CD4-positive, alpha-beta T cell treated with Interferon alpha-2 for 1 hour (primary cell): Measurements from ENCODE around the gene CACNB2.

Source experiments
- DNase-seq, 2 donors: peaks; one replicate each; pipeline ENCODE4 v3.0.0-alpha.2; 2020 to 2022

The CACNB2 gene

DNA sequence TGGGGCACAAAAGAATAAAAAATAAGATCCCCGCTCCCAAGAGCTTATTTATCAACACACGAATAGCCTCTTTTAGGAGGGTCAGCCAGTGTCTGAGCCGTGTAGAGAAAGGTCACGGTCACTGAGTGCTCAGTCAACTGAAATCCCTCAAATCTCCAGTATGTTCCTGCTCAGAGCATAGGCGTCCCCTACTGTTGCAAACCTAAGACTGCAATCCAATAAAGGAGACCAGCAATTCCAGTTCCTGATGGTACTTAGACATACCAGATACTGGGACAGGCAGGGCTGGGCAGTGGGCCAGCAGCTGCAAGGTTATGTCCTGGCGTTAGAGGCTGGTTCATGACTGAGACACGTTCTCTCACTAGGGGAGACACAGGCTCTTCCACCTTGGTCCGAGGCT lies 93.6 kb downstream of the CACNB2 start:
- DNase-seq, result no peak

DNA sequence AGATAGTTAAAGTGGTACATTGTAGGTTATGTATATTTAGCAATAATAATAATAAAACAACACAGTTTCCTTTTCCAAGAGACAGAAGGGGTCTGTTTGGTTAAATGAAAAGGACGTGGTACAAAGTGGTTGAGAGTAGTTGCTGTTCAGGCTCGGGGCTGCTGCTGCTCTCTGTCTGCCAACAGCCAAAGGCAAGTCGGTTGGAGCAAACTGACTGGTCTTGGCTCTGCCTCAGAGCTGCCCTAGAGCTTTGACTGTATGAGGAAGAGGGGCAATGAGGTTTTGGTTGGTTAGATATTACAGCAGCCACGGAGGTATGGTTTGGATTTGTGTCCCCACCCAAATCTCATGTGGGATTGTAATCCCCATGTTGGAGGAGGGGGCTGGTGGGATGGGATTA lies 95.3 kb downstream of the CACNB2 start:
- no peak for DNase-seq

DNA sequence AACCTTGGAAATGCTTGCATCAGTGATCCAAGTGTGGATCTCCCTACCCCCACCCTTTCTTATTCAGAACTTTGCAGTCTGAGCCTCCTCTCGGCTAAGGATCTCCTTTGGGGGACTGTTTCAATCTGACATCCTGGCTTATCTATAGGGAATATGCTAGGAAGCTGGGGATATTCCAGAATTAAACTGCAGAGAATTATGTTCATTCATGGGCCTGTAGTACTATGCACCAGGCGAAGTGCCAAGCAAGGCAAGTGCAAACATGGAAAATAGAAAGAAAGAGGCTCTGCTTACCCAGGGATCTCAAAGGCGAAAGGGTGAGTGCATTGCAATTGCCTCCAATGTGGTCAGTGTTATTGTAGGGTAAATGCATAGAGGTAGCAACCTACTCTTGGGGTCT lies 96.5 kb downstream of the CACNB2 start:
- no peak for DNase-seq

GRCh38 chr10:18238870-18239485 lies 98.8 kb downstream of the CACNB2 start:
- DNase-seq, result peak in 1 of 2 donors; percentile 14

- no peak for DNase-seq
These were observed 100.1 kb downstream of the CACNB2 start for GRCh38 chr10:18240185-18240882.

- DNase-seq, result no peak
These were observed 106.7 kb downstream of the CACNB2 start for GRCh38 chr10:18246967-18247366.

GRCh38 chr10:18252086-18252485 lies 111.9 kb downstream of the CACNB2 start:
- DNase-seq, result no peak

DNA sequence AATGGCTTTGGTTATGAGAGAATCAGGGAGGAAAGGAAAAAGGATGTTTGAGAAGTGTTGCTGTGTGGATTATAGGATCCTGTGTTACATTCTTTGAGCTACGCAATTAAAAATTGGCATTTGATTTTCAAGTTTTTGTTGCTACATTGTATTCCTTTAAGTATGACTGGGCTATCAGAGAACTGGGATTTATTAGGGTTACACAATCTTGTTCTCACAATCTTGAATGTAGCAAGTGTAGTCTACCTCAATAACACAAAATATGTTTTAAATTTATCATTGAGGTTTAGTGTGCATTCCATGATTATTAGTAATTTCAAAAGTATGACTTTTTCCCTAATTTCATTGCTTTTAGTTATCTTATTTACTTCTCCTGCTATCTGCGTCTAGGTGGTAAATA lies 113.9 kb downstream of the CACNB2 start:
- no peak for DNase-seq

- no peak for DNase-seq
These were observed 114.5 kb downstream of the CACNB2 start for GRCh38 chr10:18254692-18255091.

DNA sequence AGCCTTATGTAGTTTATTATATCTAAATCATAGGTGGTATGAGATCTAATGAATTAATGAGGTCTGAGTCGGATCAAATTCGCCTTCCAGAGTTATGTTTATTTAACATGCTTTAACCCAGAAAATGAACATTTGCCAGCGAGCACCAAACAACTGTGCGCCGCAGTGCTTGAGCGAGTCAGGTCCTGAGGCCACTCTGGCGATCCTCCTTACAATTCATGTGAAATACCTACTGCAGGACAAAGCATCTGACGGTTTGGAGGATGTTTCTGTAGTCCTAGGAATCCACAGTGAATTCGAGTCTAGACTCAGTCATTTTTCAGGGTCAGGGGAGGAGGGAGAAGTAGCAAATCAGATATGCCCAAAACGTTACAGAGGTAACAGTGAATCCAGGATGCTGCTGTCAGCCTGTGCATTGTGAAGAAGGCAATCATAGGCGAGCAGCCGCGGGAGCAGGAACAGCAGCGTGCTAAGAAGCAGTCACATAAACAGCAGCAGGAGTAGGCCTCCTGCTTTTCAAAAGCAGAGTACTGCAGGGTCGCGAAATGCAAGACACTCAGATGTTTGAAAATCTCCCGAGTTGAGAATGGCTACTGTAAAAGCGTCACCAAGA lies 120.2 kb downstream of the CACNB2 start:
- no peak for DNase-seq

DNA sequence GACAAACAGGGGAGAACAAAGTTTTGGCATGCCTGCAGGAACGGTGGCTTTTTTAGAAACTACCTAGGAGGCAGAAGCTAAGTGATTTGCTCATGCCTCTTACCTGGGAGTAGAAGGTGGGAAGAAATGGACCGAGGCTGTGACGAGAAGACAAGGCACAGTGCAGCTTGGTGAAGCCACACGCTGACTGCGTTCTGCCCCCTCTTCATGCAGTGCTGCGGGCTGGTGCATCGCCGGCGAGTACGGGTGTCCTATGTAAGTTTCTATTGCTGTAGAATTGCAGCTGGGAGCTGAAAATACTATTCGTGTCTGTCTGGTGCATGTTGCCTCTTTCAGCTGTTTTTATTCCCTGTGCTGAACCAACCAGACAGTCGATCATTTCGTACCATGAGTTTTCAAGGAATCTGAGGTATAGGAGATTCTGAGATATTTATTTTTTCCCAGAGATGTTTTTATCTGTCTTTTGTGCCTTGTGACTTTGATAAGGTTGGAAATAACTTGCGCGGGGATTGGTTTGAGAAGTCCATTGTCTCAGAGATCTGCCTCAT lies 120.9 kb downstream of the CACNB2 start:
- DNase-seq, result no peak

DNA sequence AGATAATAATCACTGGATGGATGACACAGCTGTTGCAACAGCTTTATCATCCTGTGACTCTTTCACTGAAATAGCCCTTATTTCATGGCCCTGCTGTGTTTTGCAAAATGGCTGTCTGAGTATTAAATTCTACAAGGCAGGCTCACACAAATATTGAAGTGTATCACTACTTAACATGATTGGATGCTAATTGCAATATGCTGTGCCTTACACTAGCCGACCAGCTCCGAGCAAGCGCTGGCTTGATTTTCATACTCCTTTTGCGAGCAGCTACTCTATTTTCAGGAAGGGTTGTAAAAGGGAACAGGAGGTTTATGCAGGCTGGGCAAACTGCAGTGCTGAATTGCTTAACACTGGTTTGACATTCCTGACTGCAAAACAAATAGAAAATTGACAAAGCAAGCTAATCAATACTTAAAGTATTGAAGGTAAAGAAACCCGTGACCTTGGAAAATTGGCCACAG lies 121.6 kb downstream of the CACNB2 start:
- no peak for DNase-seq

GRCh38 chr10:18264466-18265050 lies 124.3 kb downstream of the CACNB2 start:
- no peak for DNase-seq

DNA sequence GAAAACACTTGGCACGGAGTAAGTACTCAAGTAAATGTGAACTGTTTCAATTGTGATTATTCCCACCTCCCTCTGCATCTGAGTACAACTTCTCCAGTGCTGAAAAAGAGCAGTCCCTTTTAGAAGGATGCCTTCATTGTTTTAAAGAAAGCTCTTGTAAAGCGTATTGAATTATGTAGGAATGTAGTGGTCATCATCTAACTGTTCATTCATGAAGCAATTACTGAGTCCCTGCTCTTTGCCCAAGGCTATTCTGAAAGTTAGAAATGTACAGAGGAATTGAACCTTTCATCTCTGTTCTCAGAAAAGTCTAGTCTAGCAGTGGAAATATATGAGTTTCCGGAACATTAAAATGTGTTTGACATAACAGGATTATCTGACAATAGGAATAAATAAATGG lies 127.8 kb downstream of the CACNB2 start:
- no peak for DNase-seq

- no peak for DNase-seq
These were observed 131.3 kb downstream of the CACNB2 start for GRCh38 chr10:18271491-18271890.

GRCh38 chr10:18273039-18273438 lies 132.8 kb downstream of the CACNB2 start:
- no peak for DNase-seq

GRCh38 chr10:18278181-18278580 lies 138.0 kb downstream of the CACNB2 start:
- DNase-seq, result no peak

DNA sequence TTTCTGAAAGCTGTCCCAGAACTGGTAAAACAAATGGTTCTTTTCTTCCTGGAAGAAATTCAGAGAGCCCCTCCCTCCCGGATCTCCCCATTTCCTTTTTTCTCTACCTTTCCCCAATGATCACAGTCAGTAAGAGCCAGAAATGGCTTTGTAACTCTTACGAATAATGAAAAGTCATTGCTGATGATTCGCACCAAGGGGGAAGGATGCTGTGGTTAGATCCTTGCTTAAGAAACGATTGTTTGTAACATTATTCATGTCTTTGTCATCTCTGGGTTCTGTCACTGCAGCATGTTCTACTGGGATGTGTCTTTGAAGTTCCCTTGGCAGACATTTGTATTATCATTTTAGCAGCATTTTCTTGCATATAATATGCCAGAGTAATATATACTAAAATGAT lies 138.9 kb downstream of the CACNB2 start:
- DNase-seq, result peak in 1 of 2 donors; percentile 12

GRCh38 chr10:18282094-18282493 lies 141.9 kb downstream of the CACNB2 start:
- no peak for DNase-seq

- DNase-seq, result no peak
These were observed 150.6 kb downstream of the CACNB2 start for GRCh38 chr10:18290651-18291313.

DNA sequence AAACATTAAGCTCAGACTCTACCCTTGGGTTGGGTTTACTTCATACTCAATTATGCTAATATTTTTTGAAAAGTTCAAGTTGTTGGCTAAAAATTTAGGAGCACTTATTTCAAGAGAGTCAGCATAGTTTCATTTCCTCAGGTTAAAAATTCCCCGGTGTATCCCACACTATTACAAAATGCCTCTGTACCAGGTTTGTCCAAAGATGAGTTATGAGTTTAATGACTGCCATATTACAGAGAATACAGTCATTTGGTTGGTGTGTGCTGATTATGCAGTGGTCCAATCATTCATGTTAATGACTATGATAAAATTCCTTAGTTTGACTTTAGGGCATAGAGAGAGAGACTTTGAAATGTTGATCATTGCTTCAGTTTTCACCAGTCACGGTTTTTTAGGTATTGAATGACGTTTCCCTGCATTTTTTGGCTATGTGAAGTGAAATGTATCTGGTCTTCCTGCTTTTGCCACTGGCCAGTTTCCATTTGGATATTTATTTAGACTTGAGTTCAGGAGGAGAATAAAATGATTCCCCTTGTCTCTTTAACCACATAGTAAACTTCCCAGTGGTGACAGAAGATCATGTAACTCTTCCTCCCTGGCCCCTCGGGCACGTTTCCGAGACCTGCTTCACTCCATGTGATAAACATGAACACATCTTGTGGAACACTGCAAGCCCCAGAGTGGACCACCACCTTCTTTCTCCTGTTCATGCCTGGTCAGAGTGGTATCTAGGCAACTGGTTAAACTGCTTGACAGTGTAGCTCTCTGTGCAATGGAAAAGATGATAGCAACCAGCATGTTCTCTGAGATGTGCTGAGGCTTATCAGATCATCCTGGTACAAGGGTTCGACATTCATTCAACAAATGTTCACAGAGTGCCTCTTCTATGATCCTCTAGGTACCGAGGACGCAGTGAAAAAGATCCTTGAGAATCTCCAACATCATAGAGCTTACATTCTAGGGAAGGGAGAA lies 153.6 kb downstream of the CACNB2 start:
- no peak for DNase-seq

GRCh38 chr10:18294633-18295032 lies 154.4 kb downstream of the CACNB2 start:
- no peak for DNase-seq
